Activated T-helper 9 cell treated with anti-CD3 and anti-CD28 coated beads, Interleukin-2, amount 50 U/mL, for 16 hours (primary cell): ENCODE data around the gene PCDHGA6.
"Not testable (repeated sequence)": the region's sequence is repeated elsewhere in the genome, so short reads cannot be mapped to it uniquely, and the experiment has no call there.

ENCODE experiments used
- DNase-seq: peaks from one replicate; pipeline ENCODE4 v3.0.0-alpha.2; 2020; ENCODE audit warnings: low read depth

Gene PCDHGA6

GRCh38 chr5:141392429-141393198 lies 18.9 kb downstream of the PCDHGA6 start, which contains the start of gene PCDHGA8:
TSS of gene PCDHGA8 (plus strand) at chr5:141392633. CDS start at chr5:141392814, 181 bp downstream.
- no peak for DNase-seq

- DNase-seq: no peak
Observed at GRCh38 chr5:141393267-141393666, 19.6 kb downstream of the PCDHGA6 start.

GRCh38 chr5:141394401-141395187 lies 20.9 kb downstream of the PCDHGA6 start:
- not testable (repeated sequence) for DNase-seq

GRCh38 chr5:141397756-141398551 lies 24.3 kb downstream of the PCDHGA6 start, which contains the start of gene PCDHGB5:
TSS of gene PCDHGB5 (plus strand) at chr5:141397947. CDS start at chr5:141398128, 181 bp downstream.
- not testable (repeated sequence) for DNase-seq

- no peak for DNase-seq
Observed at GRCh38 chr5:141398608-141399007, 24.9 kb downstream of the PCDHGA6 start.

- no peak for DNase-seq
Observed at GRCh38 chr5:141399555-141400258, 26.0 kb downstream of the PCDHGA6 start.

- DNase-seq: no peak
Observed at GRCh38 chr5:141402553-141403243, 29.0 kb downstream of the PCDHGA6 start, which contains the start of gene PCDHGA9. TSS of gene PCDHGA9 (plus strand) at chr5:141402778. CDS start at chr5:141402953, 175 bp downstream.

- no peak for DNase-seq
Observed at GRCh38 chr5:141403387-141403786, 29.7 kb downstream of the PCDHGA6 start.

GRCh38 chr5:141407790-141408505 lies 34.3 kb downstream of the PCDHGA6 start, which contains the start of gene PCDHGB6:
TSS of gene PCDHGB6 (plus strand) at chr5:141408021. CDS start at chr5:141408203, 182 bp downstream.
- DNase-seq: not testable (repeated sequence)

GRCh38 chr5:141409598-141410306 lies 36.1 kb downstream of the PCDHGA6 start:
- DNase-seq: no peak

- no peak for DNase-seq
Observed at GRCh38 chr5:141411575-141411974, 37.9 kb downstream of the PCDHGA6 start.

- DNase-seq: peak; percentile 17
Observed at GRCh38 chr5:141412854-141413539, 39.3 kb downstream of the PCDHGA6 start, which contains the start of gene PCDHGA10. TSS of gene PCDHGA10 (plus strand) at chr5:141412987. CDS start at chr5:141413176, 189 bp downstream.

- no peak for DNase-seq
Observed at GRCh38 chr5:141413540-141414069, 39.9 kb downstream of the PCDHGA6 start.

- not testable (repeated sequence) for DNase-seq
Observed at GRCh38 chr5:141414548-141415274, 41.0 kb downstream of the PCDHGA6 start.

- DNase-seq: not testable (repeated sequence)
Observed at GRCh38 chr5:141415275-141415618, 41.6 kb downstream of the PCDHGA6 start.

GRCh38 chr5:141417494-141418172 lies 43.9 kb downstream of the PCDHGA6 start, which contains the start of gene PCDHGB7:
TSS of gene PCDHGB7 (plus strand) at chr5:141417677. CDS start at chr5:141417860, 183 bp downstream.
- DNase-seq: not testable (repeated sequence)
